PC-9 (cell line): ENCODE measurements around the gene MXD4. TPM values are rescaled to one million over a fixed set of nuclear protein-coding genes. Genes with fewer than 3 reads are reported as not detected.

ENCODE experiments used
- BruUV-seq: library from RNA; stranded (reverse); fragments of 400-500 nt; replicated peaks from 2 replicates; lab custom pipeline; 2021; lab: Mats Ljungman, UMichigan
- CTCF ChIA-PET: fragments of 300-600 bp; sonication (Branson Sonifier 250); formaldehyde crosslinking; loops from one replicate; lab custom pipeline; 2022; ENCODE audit warnings: antibody characterized with exemption; lab: Charles Lee
- POLR2A ChIA-PET: fragments of 300-600 bp; sonication (Branson Sonifier 250); formaldehyde crosslinking; loops from one replicate; lab custom pipeline; 2022; ENCODE audit warnings: antibody characterized with exemption; ENCODE audit not compliant: unreplicated experiment; lab: Charles Lee
- DNase-seq, 2 experiments: peaks; one replicate each; pipeline versions ENCODE4 v3.0.0 to v3.0.0-alpha.2; 2015 to 2022; ENCODE audit warnings: mixed read lengths in 1 of 2
- H2AFZ ChIP-seq: fragments of 200-600 bp; sonication (generic); 2 replicates; pipeline ENCODE4 v1.8.1; 2017; ENCODE audit warnings: antibody characterized with exemption
- H3F3A ChIP-seq: fragments of 200-600 bp; sonication (generic); 2 replicates; pipeline ENCODE4 v1.8.1; 2017; ENCODE audit warnings: antibody characterized with exemption, mild to moderate bottlenecking, low read depth; ENCODE audit not compliant: insufficient read depth
- H3K27ac ChIP-seq: fragments of 200-600 bp; sonication (generic); 2 replicates; pipeline ENCODE4 v1.6.1; 2016; ENCODE audit warnings: mixed run types
- H3K27me3 ChIP-seq: fragments of 200-600 bp; sonication (generic); 2 replicates; pipeline ENCODE4 v1.6.1; 2016; ENCODE audit warnings: low read depth, mixed run types; ENCODE audit not compliant: insufficient read depth
- H3K36me3 ChIP-seq: fragments of 200-600 bp; sonication (generic); 2 replicates; pipeline ENCODE4 v1.6.1; 2016; ENCODE audit warnings: low read depth, mixed run types
- H3K4me1 ChIP-seq: fragments of 200-600 bp; sonication (generic); replicated peaks from 2 replicates; pipeline ENCODE4 v1.6.1; 2016; ENCODE audit warnings: mixed run types; ENCODE audit not compliant: insufficient read depth
- H3K4me2 ChIP-seq: fragments of 200-600 bp; sonication (generic); 2 replicates; pipeline ENCODE4 v1.6.1; 2017; ENCODE audit warnings: mixed run types
- H3K4me3 ChIP-seq: fragments of 200-600 bp; sonication (generic); 2 replicates; pipeline ENCODE4 v1.6.1; 2016; ENCODE audit warnings: mixed run types
- H3K79me2 ChIP-seq: fragments of 200-600 bp; sonication (generic); 2 replicates; pipeline ENCODE4 v1.6.1; 2017; ENCODE audit warnings: low read depth, mixed run types
- H3K9me2 ChIP-seq: fragments of 200-600 bp; sonication (generic); 2 replicates; pipeline ENCODE4 v1.8.1; 2017; ENCODE audit warnings: mild to moderate bottlenecking; ENCODE audit not compliant: insufficient read depth
- H3K9me3 ChIP-seq: fragments of 200-600 bp; sonication (generic); 2 replicates; pipeline ENCODE4 v1.8.1; 2016; ENCODE audit warnings: low read depth; ENCODE audit not compliant: insufficient read depth
- H4K20me1 ChIP-seq: fragments of 200-600 bp; sonication (generic); 2 replicates; pipeline ENCODE4 v1.8.1; 2017; ENCODE audit not compliant: insufficient read depth
- CTCF ChIP-seq: fragments of 200-600 bp; sonication (generic); conservative IDR thresholded peaks from 2 replicates; pipeline ENCODE4 v1.6.1; 2017; ENCODE audit warnings: mixed run types, antibody characterized with exemption, mild to moderate bottlenecking, moderate library complexity
- EZH2 ChIP-seq: fragments of 200-600 bp; sonication (generic); IDR thresholded peaks from 2 replicates; pipeline ENCODE4 v1.8.0; 2017; ENCODE audit warnings: antibody characterized with exemption, low read depth
- intact Hi-C: fragments of 100-400 bp; cut with micrococcal nuclease; formaldehyde crosslinking; loops from one replicate; pipeline ENCODE4 v1.10.0; 2022; ENCODE audit not compliant: unreplicated experiment
- total RNA-seq: library from RNA; stranded (reverse); gene quantifications from 2 replicates; pipeline ENCODE4 v1.2.3, GENCODE V29; 2021

Gene MXD4
- total RNA-seq, 1 experiment from 2014 or later: 37.0 TPM

DNA sequence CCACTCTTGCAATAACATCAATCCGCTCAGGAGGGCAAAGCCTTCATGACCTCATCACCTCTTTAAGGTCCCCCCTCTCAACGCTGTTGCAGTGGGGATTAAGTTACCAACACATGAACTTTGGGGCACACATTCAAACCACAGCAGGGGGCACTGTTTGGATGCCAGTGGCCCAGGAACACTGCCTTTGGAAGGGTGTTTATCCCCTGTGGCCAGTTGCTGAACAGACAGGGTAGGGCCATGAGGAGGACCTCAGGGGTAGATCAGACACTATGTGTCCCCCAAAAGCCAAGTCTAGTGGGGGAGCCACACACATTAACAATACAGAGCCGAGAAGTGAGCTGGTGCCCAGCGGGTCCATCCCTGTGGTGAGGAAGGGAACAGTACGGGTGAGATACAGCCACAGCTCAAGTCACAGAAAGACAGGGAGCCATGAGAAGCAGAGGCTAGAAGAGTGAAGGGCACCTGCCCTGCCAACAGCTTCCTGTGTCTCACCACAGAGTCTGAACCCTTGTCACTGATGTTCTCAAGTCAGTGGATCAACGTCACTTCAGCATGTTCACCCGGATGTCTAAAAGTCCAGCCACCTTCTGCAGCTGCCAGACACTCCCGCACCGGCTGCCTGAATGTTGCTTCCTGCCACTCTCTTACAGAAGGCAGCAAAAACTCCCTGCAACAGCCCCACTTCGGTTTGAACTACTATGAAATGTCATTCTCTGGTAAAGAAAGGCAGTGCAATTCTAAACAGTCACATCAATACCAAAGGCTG lies 19.9 kb upstream of the MXD4 start:
- Histone ChIP-seq H3K27ac (no peak overlapping the region), H3K9me2 (no peaks in the 10 kb centered on the region), H4K20me1 (no peaks in the 10 kb centered on the region), H3K36me3 (no peaks in the 10 kb centered on the region), H3K4me2 (no peak overlapping the region), H2AFZ (no peak overlapping the region), H3K4me3 (no peak overlapping the region), H3K9me3 (no peaks in the 10 kb centered on the region), H3K27me3 (peaks cover 31% of the 10 kb centered on the region), H3K4me1 (no peaks in the 10 kb centered on the region), H3F3A (no peaks in the 10 kb centered on the region; the same call in 1 of the 2 replicates), H3K79me2 (no peaks in the 10 kb centered on the region)
- no TSS peak for BruUV-seq
- ChIA-PET POLR2A (no interaction called here), CTCF (interaction anchor here (0.5 kb wide), 1 partner anchor 1037 kb away, joined by 4 read pairs; no protein-coding TSS in a partner anchor)
- TF ChIP-seq EZH2: no peak
- no peak for TF ChIP-seq CTCF
- DNase-seq: no peak
- intact Hi-C loops: no loop called here

GRCh38 chr4:2280531-2281300 lies 18.8 kb upstream of the MXD4 start:
- BruUV-seq: no TSS peak
- peaks cover 24% of the 10 kb centered on the region for H3K27me3 ChIP-seq
- intact Hi-C loops: loop anchor here (1.0 kb wide), 1 partner anchor 161 kb away; no protein-coding TSS in a partner anchor
- ChIA-PET CTCF (no interaction called here), POLR2A (no interaction called here)
- no peaks in the 10 kb centered on the region for H3K4me1 ChIP-seq
- no peaks in the 10 kb centered on the region for H3F3A ChIP-seq
- TF ChIP-seq EZH2 (no peak), CTCF (no peak; the same call in 1 of the 2 replicates)
- no peaks in the 10 kb centered on the region for H3K79me2 ChIP-seq
- no peaks in the 10 kb centered on the region for H3K36me3 ChIP-seq
- no peak overlapping the region for H3K4me3 ChIP-seq
- no peak overlapping the region for H3K27ac ChIP-seq
- no peak overlapping the region for H3K4me2 ChIP-seq
- H3K9me2 ChIP-seq: no peaks in the 10 kb centered on the region
- H2AFZ ChIP-seq: no peak overlapping the region
- H3K9me3 ChIP-seq: no peaks in the 10 kb centered on the region
- no peaks in the 10 kb centered on the region for H4K20me1 ChIP-seq
- DNase-seq: no peak

DNA sequence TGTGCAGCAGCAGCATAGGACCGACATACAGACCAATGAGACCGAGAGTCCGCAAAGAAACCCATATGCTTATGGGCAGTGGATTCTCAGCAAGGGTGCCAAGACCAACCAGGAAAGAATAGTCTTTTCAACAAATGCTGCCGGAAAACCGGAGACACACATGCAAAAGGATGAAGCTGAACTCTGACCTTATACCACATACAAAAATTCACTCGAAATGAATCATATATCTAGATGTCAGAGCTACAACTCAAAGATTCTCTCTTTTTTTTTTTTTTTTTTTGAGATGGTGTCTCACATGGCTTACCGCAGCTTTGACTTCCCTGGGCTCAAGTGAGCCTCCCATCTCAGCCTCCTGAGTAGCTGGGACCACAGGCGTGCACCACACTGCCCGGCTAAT lies 16.0 kb upstream of the MXD4 start:
- TF ChIP-seq EZH2 (no peak), CTCF (no peak)
- Histone ChIP-seq H3K4me2 (no peak overlapping the region), H2AFZ (no peak overlapping the region), H3K27me3 (peaks cover 22% of the 10 kb centered on the region), H3K36me3 (no peaks in the 10 kb centered on the region), H3F3A (no peaks in the 10 kb centered on the region), H4K20me1 (no peaks in the 10 kb centered on the region), H3K4me1 (no peaks in the 10 kb centered on the region), H3K79me2 (no peaks in the 10 kb centered on the region), H3K9me2 (no peaks in the 10 kb centered on the region), H3K27ac (no peak overlapping the region), H3K9me3 (no peaks in the 10 kb centered on the region), H3K4me3 (no peak overlapping the region)
- intact Hi-C loops: no loop called here
- no peak for DNase-seq
- BruUV-seq: no TSS peak
- ChIA-PET CTCF (no interaction called here), POLR2A (no interaction called here)
